Neutrophil (primary cell): Measurements from ENCODE around the gene MAST4.

Experiments used
- H3K27ac ChIP-seq: fragments of 200-600 bp; sonication (generic); 2 replicates; pipeline ENCODE4 v1.5.1; 2016; ENCODE audit warnings: mild to moderate bottlenecking, moderate library complexity
- H3K27me3 ChIP-seq: fragments of 200-600 bp; sonication (generic); 2 replicates; pipeline ENCODE4 v1.6.0; 2016; ENCODE audit warnings: mild to moderate bottlenecking
- H3K36me3 ChIP-seq: fragments of 200-600 bp; sonication (generic); 2 replicates; pipeline ENCODE4 v1.5.1; 2017
- H3K4me1 ChIP-seq, 2 experiments: fragments of 200-600 bp in 1 of 2; sonication (generic) in 1 of 2; 1 replicate in 1 of 2; 2 replicates in 1 of 2; pipeline versions ENCODE4 v1.5.1 to v1.6.1; 2013 to 2016; ENCODE audit warnings: low read depth in 1 of 2, low read length in 1 of 2, mild to moderate bottlenecking in 1 of 2, moderate library complexity in 1 of 2; ENCODE audit not compliant: control insufficient read depth in 1 of 2, insufficient read depth in 1 of 2
- H3K4me3 ChIP-seq, 2 experiments: fragments of 200-600 bp in 1 of 2; sonication (generic) in 1 of 2; 1 replicate in 1 of 2; 2 replicates in 1 of 2; pipeline ENCODE4 v1.5.1; 2013 to 2016; ENCODE audit warnings: low read depth in 1 of 2, low read length in 1 of 2, mild to moderate bottlenecking in 1 of 2, moderate library complexity in 1 of 2
- H3K9me3 ChIP-seq: fragments of 200-600 bp; sonication (generic); 2 replicates; pipeline ENCODE4 v1.5.1; 2016
- CTCF ChIP-seq: fragments of 200-600 bp; sonication (generic); IDR thresholded peaks from 2 replicates; pipeline ENCODE4 v1.5.1; 2016; ENCODE audit warnings: antibody characterized with exemption

MAST4 gene

DNA sequence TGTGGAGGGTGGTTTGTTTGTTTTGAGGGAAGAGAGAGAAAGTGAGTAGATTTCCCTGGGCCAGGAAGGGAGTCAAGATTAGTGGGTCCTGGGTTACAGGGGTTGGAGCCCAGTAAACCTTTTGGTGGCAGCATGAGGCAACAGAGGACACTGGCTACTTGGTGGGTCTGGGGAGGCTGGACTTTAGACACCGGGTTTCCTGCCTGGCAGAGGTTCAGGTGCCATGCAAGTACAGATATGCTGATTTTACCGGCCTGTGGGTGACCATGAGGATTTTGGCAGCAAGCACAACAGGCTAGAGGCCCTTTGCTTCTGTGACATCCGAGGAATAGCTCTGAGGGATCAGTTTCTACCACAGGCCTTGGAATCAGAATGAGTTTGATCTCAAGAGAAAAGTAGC lies 18.9 kb downstream of the MAST4 start:
- H3K4me1 ChIP-seq = no peaks in the 10 kb centered on the region
- H3K36me3 ChIP-seq = no peaks in the 10 kb centered on the region

GRCh38 chr5:66615894-66616293 lies 19.7 kb downstream of the MAST4 start:
- H3K4me1 ChIP-seq = no peaks in the 10 kb centered on the region
- H3K9me3 ChIP-seq = no peaks in the 10 kb centered on the region
- H3K27me3 ChIP-seq = no peaks in the 10 kb centered on the region
- no peak overlapping the region for H3K4me3 ChIP-seq
- TF ChIP-seq CTCF = no peak
- H3K27ac ChIP-seq = no peak overlapping the region
- H3K36me3 ChIP-seq = no peaks in the 10 kb centered on the region

More for the DNA sequence above, 18.9 kb downstream of the MAST4 start:
- no peak overlapping the region for H3K27ac ChIP-seq
- no peaks in the 10 kb centered on the region for H3K9me3 ChIP-seq
- H3K27me3 ChIP-seq = peaks cover 5% of the 10 kb centered on the region
- H3K4me3 ChIP-seq = no peak overlapping the region
- TF ChIP-seq CTCF = no peak

DNA sequence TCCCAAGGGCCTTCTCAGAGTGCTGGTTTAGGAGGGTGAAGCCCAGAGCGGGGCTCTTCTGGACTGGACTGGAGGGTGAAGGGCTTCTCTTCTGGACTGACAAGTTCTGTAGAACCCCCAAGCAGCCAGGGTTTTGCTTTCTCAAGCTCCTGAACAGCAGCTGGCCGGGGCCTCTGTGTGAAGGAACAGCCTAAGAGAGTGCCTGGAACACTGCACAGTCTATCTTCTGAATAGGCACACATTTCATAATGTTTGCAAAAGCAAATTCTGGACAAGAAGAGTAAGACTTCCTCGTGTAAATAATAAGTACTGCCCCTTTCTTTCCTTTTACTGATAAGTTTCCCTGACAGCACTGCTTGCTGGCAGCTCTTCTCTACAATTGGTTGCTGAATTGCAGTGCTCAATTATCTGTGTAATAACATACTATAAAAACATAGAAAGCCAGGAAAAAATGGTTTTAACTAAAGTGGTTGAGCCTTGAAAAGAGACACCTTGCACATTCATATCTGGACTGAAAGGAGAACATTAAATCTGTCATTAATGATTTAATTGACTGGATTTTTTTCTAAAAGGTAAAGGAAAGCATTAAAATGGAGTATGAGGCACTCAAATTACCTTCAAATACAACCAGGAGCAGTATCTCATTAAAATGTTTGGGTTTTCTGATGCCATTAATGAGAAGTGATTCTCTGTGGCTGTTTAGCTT lies 20.5 kb downstream of the MAST4 start:
- Histone ChIP-seq H3K4me3 (no peak overlapping the region), H3K27me3 (no peaks in the 10 kb centered on the region), H3K9me3 (no peaks in the 10 kb centered on the region), H3K36me3 (no peaks in the 10 kb centered on the region), H3K4me1 (no peaks in the 10 kb centered on the region), H3K27ac (no peak overlapping the region)
- TF ChIP-seq CTCF = no peak

DNA sequence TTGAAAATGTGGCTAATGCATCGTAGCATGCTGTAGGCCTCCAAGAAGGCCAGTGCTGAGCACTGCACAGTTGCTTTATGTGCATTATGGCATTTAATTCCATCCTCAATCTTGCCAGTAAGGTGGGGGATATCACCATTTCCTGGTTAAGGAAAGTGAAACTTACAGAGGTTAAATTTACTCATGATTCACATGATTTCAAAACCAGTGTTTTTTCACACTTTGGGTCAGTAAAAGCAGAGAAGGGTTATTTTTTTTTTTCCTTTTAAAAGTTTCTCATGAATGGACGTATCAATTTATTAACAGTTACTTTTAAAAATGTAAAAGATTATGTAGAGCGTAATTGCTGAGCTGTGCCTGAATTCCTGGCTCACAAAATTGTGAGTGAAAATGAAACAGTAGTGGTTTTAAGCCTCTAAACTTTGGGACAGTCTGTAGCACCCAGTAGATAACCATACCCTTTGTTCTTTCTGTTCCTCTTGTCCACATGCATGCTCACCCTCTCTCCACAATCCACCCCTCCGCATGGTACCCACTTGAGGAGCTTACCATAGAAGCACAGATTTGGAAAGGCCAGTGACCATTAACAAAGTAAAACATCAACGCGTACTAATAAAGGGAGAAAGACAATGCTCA lies 21.2 kb downstream of the MAST4 start:
- no peaks in the 10 kb centered on the region for H3K36me3 ChIP-seq
- H3K9me3 ChIP-seq = no peaks in the 10 kb centered on the region
- no peaks in the 10 kb centered on the region for H3K27me3 ChIP-seq
- H3K4me1 ChIP-seq = no peaks in the 10 kb centered on the region
- no peak overlapping the region for H3K4me3 ChIP-seq
- no peak for TF ChIP-seq CTCF
- H3K27ac ChIP-seq = no peak overlapping the region

GRCh38 chr5:66617991-66618768 lies 22.0 kb downstream of the MAST4 start:
- Histone ChIP-seq H3K9me3 (no peaks in the 10 kb centered on the region), H3K4me1 (no peaks in the 10 kb centered on the region), H3K4me3 (no peak overlapping the region), H3K27me3 (no peaks in the 10 kb centered on the region), H3K27ac (no peak overlapping the region), H3K36me3 (no peaks in the 10 kb centered on the region)
- TF ChIP-seq CTCF = no peak
